PC-3 (cell line): ENCODE measurements around the gene SDCBP2. TPM values are rescaled to one million over a fixed set of nuclear protein-coding genes. Genes with fewer than 3 reads are reported as not detected.

Source experiments
- ATAC-seq: fragments of 200-7000 bp; cut with Tn5 transposase; 2 replicates; pipeline ENCODE4 v1.9.1; 2020; ENCODE audit warnings: mild to moderate bottlenecking, moderate library complexity
- BruUV-seq: library from RNA; stranded (reverse); fragments of 400-500 nt; replicated peaks from 2 replicates; lab custom pipeline; 2021; lab: Mats Ljungman, UMichigan
- CTCF ChIA-PET: fragments of 300-600 bp; sonication (Branson Sonifier 250); formaldehyde crosslinking; loops from one replicate; lab custom pipeline; 2022; ENCODE audit warnings: antibody characterized with exemption; lab: Charles Lee
- POLR2A ChIA-PET: fragments of 300-600 bp; sonication (Branson Sonifier 250); formaldehyde crosslinking; loops from one replicate; lab custom pipeline; 2022; ENCODE audit warnings: antibody characterized with exemption; ENCODE audit not compliant: unreplicated experiment; lab: Charles Lee
- DNase-seq: peaks from one replicate; pipeline ENCODE4 v3.0.0-alpha.2; 2015
- H2AFZ ChIP-seq: fragments of 300-600 bp; sonication (generic); 2 replicates; pipeline ENCODE4 v1.6.0; 2016; ENCODE audit warnings: antibody characterized with exemption, low read length
- H3F3A ChIP-seq: fragments of 300-600 bp; sonication (generic); one replicate; pipeline ENCODE4 v1.6.0; 2017; ENCODE audit warnings: antibody characterized with exemption, low read length, control low read depth, mild to moderate bottlenecking; ENCODE audit not compliant: unreplicated experiment
- H3K27ac ChIP-seq: fragments of 300-600 bp; sonication (generic); 2 replicates; pipeline ENCODE4 v1.5.1; 2016; ENCODE audit warnings: mild to moderate bottlenecking, low read length
- H3K27me3 ChIP-seq: fragments of 300-600 bp; sonication (generic); 2 replicates; pipeline ENCODE4 v1.6.1; 2016; ENCODE audit warnings: low read length, mixed read lengths
- H3K36me3 ChIP-seq: fragments of 300-600 bp; sonication (generic); 2 replicates; pipeline ENCODE4 v1.6.1; 2016; ENCODE audit warnings: low read depth, mixed run types, low read length, mixed read lengths
- H3K4me1 ChIP-seq: fragments of 300-600 bp; sonication (generic); 2 replicates; pipeline ENCODE4 v1.5.1; 2016; ENCODE audit warnings: low read length; ENCODE audit not compliant: insufficient read depth
- H3K4me2 ChIP-seq: fragments of 300-600 bp; sonication (generic); 2 replicates; pipeline ENCODE4 v1.6.0; 2016; ENCODE audit warnings: low read length
- H3K4me3 ChIP-seq: fragments of 300-600 bp; sonication (generic); 2 replicates; pipeline ENCODE4 v1.5.1; 2016; ENCODE audit warnings: mild to moderate bottlenecking, low read length, mixed read lengths
- H3K79me2 ChIP-seq: fragments of 300-600 bp; sonication (generic); 2 replicates; pipeline ENCODE4 v1.6.1; 2017; ENCODE audit warnings: low read length, mixed read lengths
- H3K9ac ChIP-seq: fragments of 300-600 bp; sonication (generic); 2 replicates; pipeline ENCODE4 v1.6.0; 2016; ENCODE audit warnings: mild to moderate bottlenecking, low read length
- H3K9me2 ChIP-seq: fragments of 300-600 bp; sonication (generic); replicated peaks from 2 replicates; pipeline ENCODE4 v1.6.1; 2016; ENCODE audit warnings: mixed run types, low read length, mixed read lengths
- H3K9me3 ChIP-seq: fragments of 300-600 bp; sonication (generic); 2 replicates; pipeline ENCODE4 v1.6.1; 2016; ENCODE audit warnings: low read length, mixed read lengths
- H4K20me1 ChIP-seq: fragments of 300-600 bp; sonication (generic); 2 replicates; pipeline ENCODE4 v1.6.1; 2016; ENCODE audit warnings: low read length, mixed read lengths
- EZH2 ChIP-seq: fragments of 300-600 bp; sonication (generic); IDR thresholded peaks from one replicate; pipeline ENCODE4 v1.6.1; 2017; ENCODE audit warnings: antibody characterized with exemption, mild to moderate bottlenecking, low read length; ENCODE audit not compliant: unreplicated experiment
- EZH2phosphoT487 ChIP-seq: fragments of 300-600 bp; sonication (generic); IDR thresholded peaks from 2 replicates; pipeline ENCODE4 v1.6.1; 2018; ENCODE audit warnings: mild to moderate bottlenecking, antibody characterized with exemption, low read length, borderline replicate concordance
- intact Hi-C: fragments of 100-400 bp; cut with micrococcal nuclease; formaldehyde crosslinking; loops from 2 replicates; pipeline ENCODE4 v1.9.0; 2023
- total RNA-seq: library from RNA; depleted of rRNA; stranded (reverse); fragments of >200 nt; gene quantifications from 2 replicates; pipeline ENCODE4 v1.2.3, GENCODE V29; 2014
- TF ChIP-seq, protein P1 (sequence below): fragments of 300-600 bp; sonication (generic); conservative IDR thresholded peaks from 2 replicates; pipeline ENCODE4 v1.5.1; 2017; ENCODE audit warnings: antibody characterized with exemption, low read depth, mild to moderate bottlenecking, low read length

Gene SDCBP2
- total RNA-seq, 1 experiment from 2014 or later, result 14.4 TPM

DNA sequence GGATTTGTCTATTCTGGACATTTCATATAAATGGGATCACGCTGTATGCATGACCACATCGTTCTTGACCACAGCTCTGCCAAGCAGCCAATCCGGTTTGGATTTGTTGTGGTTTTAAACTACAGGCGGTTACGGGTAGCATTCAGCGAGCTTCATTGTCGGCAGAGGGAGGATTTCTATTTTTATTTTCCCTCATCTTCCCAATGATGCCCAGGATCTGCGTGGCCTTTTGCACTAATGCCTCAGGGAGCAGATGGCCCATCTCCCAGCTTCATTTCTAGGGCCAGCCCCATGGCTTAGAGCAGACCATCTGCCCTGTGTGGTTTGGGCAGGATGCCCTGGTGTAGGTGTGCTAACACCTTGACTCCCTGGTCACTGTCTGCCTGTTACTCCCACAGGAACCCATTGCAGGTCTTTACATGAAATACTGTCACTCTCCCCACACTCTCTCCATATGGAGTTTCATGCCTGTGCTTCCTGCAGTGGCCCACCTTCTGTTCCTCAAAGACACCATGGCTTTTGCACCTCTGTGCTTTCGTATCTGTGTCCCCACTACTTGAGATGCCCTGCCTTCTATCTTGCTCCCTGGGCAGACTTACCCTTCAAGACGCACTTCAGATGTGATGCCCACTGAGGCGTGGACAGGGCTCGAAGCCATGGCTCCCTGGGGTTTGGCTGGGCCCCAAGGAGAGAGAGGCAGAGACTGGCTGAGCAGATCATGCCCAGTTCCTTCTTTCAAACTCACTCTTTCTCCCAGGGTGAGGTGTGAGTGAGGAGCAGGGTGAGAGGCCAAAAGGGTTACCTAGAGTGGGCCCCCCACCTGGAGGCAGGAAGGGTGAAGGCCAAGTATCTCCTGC lies 26.0 kb downstream of the SDCBP2 start:
- BruUV-seq, result no TSS peak
- TF ChIP-seq EZH2 (no peak), EZH2phosphoT487 (no peak)
- TF ChIP-seq, protein P1, sequence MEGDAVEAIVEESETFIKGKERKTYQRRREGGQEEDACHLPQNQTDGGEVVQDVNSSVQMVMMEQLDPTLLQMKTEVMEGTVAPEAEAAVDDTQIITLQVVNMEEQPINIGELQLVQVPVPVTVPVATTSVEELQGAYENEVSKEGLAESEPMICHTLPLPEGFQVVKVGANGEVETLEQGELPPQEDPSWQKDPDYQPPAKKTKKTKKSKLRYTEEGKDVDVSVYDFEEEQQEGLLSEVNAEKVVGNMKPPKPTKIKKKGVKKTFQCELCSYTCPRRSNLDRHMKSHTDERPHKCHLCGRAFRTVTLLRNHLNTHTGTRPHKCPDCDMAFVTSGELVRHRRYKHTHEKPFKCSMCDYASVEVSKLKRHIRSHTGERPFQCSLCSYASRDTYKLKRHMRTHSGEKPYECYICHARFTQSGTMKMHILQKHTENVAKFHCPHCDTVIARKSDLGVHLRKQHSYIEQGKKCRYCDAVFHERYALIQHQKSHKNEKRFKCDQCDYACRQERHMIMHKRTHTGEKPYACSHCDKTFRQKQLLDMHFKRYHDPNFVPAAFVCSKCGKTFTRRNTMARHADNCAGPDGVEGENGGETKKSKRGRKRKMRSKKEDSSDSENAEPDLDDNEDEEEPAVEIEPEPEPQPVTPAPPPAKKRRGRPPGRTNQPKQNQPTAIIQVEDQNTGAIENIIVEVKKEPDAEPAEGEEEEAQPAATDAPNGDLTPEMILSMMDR, result no peak

DNA sequence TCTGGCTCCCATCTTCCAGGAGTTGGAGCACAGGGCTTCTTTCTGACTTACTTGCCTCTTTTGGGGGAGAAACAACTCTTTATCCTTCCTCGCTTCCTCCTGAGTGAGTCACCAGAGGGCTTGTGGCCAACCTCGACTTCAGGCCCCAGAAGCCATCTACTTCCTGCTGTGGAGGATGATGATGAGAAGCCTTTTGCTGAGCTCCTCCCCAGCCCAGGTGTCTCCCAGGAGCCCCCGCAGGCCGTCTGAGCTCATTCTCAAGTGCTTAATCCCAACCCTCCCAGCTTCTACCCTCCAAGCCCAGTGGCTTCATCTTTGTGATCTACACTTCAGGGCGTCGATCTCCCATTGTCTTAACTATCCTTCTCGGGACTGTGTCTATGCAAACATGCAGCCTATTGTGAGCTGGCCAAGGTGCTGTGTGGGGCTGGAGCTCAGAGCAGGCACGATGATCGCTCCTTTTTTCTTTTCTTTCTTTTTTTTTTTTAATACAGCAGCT lies 27.9 kb downstream of the SDCBP2 start:
- Histone ChIP-seq H3K27me3 (no peaks in the 10 kb centered on the region), H3K4me3 (no peak overlapping the region), H3K9me3 (no peaks in the 10 kb centered on the region), H2AFZ (no peak overlapping the region), H3K9ac (no peak overlapping the region), H3K79me2 (no peaks in the 10 kb centered on the region), H4K20me1 (no peaks in the 10 kb centered on the region), H3K27ac (0 out of 2 replicates have a peak overlapping the region, but pooled peaks have one; percentile 5), H3K4me1 (peaks cover 13% of the 10 kb centered on the region), H3K9me2 (no peaks in the 10 kb centered on the region), H3K4me2 (peak overlapping the region; percentile 21), H3K36me3 (0 out of 2 replicates have a peak, but pooled peaks cover 4% of the 10 kb centered on the region), H3F3A (no peaks in the 10 kb centered on the region)
- intact Hi-C loops, result no loop called here
- ChIA-PET POLR2A (no interaction called here), CTCF (no interaction called here)
- DNase-seq, result peak; percentile 74
- ATAC-seq, result peak; percentile 65
- BruUV-seq, result no TSS peak
- TF ChIP-seq EZH2phosphoT487, result no peak
- TF ChIP-seq, protein P1, result no peak
- no peak for TF ChIP-seq EZH2

More for the DNA sequence above, 26.0 kb downstream of the SDCBP2 start:
- H2AFZ ChIP-seq, result no peak overlapping the region
- H3K4me1 ChIP-seq, result peaks cover 13% of the 10 kb centered on the region
- H3F3A ChIP-seq, result no peaks in the 10 kb centered on the region
- no peak overlapping the region for H3K27ac ChIP-seq
- ATAC-seq, result no peak; the same call in 1 of the 2 replicates
- no peaks in the 10 kb centered on the region for H3K9me2 ChIP-seq
- no peaks in the 10 kb centered on the region for H3K79me2 ChIP-seq
- no peak overlapping the region for H3K4me2 ChIP-seq
- H3K9me3 ChIP-seq, result no peaks in the 10 kb centered on the region
- no peak overlapping the region for H3K9ac ChIP-seq
- H3K4me3 ChIP-seq, result no peak overlapping the region
- intact Hi-C loops, result no loop called here
- POLR2A ChIA-PET, result no interaction called here
- no peaks in the 10 kb centered on the region for H4K20me1 ChIP-seq
- H3K27me3 ChIP-seq, result no peaks in the 10 kb centered on the region
- CTCF ChIA-PET, result interaction anchor here (0.6 kb wide), 2 partner anchors 182 to 1210 kb away, joined by 3 to 4 read pairs; no protein-coding TSS in a partner anchor
- H3K36me3 ChIP-seq, result 0 out of 2 replicates have a peak, but pooled peaks cover 4% of the 10 kb centered on the region
- no peak for DNase-seq
